SK-N-SH treated with all-trans-retinoic acid at 6 μM for 48 hours (cell line): Measurements from ENCODE around the gene AMH.

Experiments used
- CSDC2 ChIP-seq: fragments of 250-450 bp; sonication (Bioruptor Pico); IDR thresholded peaks from 2 replicates; pipeline ENCODE4 v1.5.0; 2020; ENCODE audit warnings: mild to moderate bottlenecking, moderate library complexity
- ESRRG ChIP-seq: fragments of 250-450 bp; sonication (Bioruptor Pico); IDR thresholded peaks from 2 replicates; pipeline ENCODE4 v1.6.1; 2021; ENCODE audit warnings: mild to moderate bottlenecking
- ISL1 ChIP-seq: fragments of 250-450 bp; sonication (Bioruptor Pico); IDR thresholded peaks from 2 replicates; pipeline ENCODE4 v2.1.2; 2022; ENCODE audit warnings: mild to moderate bottlenecking, moderate library complexity
- PATZ1 ChIP-seq: fragments of 250-450 bp; sonication (Bioruptor Pico); IDR thresholded peaks from 2 replicates; pipeline ENCODE4 v1.8.0; 2020; ENCODE audit warnings: mild to moderate bottlenecking, moderate library complexity, borderline replicate concordance
- POU6F1 ChIP-seq: fragments of 250-450 bp; sonication (Bioruptor Pico); IDR thresholded peaks from 2 replicates; pipeline ENCODE4 v1.8.0; 2021; ENCODE audit warnings: low read depth, mild to moderate bottlenecking, moderate library complexity, borderline replicate concordance
- PPARA ChIP-seq: fragments of 250-450 bp; sonication (Bioruptor Pico); IDR thresholded peaks from 2 replicates; pipeline ENCODE4 v1.5.0; 2020; ENCODE audit warnings: mild to moderate bottlenecking, borderline replicate concordance
- TF ChIP-seq, protein P1 (sequence below): fragments of 250-450 bp; sonication (Bioruptor Pico); IDR thresholded peaks from 2 replicates; pipeline ENCODE4 v1.5.1; 2020; ENCODE audit warnings: low read depth, mild to moderate bottlenecking, moderate library complexity

- no peak for TF ChIP-seq PATZ1 (CRISPR knock-in tag)
- TF ChIP-seq, protein P1, sequence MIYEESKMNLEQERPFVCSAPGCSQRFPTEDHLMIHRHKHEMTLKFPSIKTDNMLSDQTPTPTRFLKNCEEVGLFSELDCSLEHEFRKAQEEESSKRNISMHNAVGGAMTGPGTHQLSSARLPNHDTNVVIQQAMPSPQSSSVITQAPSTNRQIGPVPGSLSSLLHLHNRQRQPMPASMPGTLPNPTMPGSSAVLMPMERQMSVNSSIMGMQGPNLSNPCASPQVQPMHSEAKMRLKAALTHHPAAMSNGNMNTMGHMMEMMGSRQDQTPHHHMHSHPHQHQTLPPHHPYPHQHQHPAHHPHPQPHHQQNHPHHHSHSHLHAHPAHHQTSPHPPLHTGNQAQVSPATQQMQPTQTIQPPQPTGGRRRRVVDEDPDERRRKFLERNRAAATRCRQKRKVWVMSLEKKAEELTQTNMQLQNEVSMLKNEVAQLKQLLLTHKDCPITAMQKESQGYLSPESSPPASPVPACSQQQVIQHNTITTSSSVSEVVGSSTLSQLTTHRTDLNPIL (CRISPR knock-in tag) = no peak
- no peak for TF ChIP-seq ISL1
- TF ChIP-seq CSDC2 = no peak
- no peak for TF ChIP-seq POU6F1 (CRISPR knock-in tag)
- no peak for TF ChIP-seq ESRRG (CRISPR knock-in tag)
- no peak for TF ChIP-seq PPARA (CRISPR knock-in tag)
Measured at GRCh38 chr19:2247433-2248101, 1.6 kb upstream of the AMH start.
